Germinal center (tissue), 1 donor: ENCODE data around the gene FAM50A.

Experiments
- DNase-seq: peaks from one replicate; pipeline ENCODE4 v3.0.0; 2012; ENCODE audit warnings: mixed read lengths, low spot score

Gene FAM50A

DNA sequence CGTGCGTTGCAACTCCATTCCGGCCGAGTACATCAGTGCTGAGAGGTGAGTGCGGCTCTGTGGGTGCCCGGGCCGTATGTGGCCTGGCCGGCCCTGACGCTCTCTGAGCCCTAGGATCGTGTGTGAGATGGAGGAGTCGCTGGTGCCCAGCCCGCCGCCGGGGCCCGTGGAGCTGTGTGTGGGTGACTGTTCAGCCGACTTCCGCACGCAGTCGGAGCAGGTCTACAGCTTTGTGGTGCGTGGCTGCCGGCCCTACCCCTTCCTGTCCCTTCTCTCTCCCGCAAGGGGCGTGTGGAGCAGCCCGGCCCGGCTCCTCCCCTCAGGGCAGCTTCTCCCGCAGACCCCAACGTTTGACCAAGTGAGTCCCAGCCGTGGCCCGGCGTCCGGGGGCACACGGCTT, 22.1 kb downstream of the FAM50A start:
- no peak for DNase-seq

DNA sequence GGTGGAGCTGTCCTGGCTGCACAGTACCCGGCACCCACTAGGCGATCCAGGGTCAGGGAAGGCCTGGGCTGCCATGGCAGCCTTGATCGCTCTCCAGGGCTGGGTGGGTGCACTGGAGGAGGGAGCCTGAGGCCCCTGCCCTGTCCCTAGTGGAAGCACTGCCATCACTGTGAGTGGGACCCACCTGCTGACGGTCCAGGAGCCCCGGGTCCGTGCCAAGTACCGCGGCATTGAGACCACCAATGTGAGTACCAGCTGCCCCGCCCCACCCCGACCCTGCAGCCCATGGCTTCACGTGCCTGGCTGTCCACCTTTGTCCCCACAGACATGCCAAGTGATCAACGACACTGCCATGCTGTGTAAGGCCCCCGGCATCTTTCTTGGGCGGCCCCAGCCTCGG, 23.0 kb downstream of the FAM50A start:
- DNase-seq = no peak

DNA sequence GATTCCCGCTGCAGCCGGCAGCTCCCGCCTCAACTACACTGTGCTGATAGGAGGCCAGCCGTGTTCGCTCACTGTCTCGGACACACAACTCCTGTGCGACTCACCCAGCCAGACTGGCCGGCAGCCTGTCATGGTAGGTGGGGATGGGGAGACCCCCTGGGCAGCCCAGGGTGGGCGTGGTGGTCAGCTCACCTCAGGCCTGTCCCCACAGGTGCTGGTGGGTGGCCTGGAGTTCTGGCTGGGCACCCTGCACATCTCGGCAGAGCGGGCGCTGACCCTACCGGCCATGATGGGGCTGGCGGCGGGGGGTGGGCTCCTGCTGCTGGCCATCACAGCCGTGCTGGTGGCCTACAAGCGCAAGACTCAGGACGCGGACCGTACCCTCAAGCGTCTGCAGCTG, 23.6 kb downstream of the FAM50A start:
- no peak for DNase-seq

DNA sequence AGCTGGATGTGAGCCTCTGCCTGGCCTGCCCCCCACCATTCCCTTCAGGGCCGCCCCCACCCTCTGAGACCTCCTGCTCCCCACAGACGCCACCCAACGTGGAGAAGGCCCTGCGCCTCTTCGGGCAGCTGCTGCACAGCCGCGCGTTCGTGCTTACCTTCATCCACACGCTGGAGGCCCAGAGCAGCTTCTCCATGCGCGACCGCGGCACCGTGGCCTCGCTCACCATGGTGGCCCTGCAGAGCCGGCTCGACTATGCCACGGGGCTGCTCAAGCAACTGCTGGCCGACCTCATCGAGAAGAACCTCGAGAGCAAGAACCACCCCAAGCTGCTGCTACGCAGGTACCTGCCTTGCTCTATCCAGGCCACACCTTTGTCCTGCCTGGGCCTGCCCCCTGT, 24.3 kb downstream of the FAM50A start:
- DNase-seq = no peak

DNA sequence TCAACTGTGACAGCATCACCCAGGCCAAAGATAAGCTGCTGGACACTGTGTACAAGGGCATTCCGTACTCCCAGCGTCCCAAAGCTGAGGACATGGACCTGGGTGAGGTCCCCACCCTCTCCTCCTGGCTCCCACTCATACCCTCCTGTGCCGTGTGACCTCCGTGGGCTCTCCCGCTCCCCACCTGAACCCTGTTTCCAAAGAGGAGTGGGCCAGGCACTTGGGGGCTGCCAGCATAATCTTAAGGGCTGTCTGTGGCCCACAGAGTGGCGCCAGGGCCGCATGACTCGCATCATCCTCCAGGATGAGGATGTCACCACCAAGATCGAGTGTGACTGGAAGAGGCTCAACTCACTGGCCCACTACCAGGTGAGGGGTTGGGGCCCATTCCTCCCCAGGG, 25.2 kb downstream of the FAM50A start:
- DNase-seq = no peak

DNA sequence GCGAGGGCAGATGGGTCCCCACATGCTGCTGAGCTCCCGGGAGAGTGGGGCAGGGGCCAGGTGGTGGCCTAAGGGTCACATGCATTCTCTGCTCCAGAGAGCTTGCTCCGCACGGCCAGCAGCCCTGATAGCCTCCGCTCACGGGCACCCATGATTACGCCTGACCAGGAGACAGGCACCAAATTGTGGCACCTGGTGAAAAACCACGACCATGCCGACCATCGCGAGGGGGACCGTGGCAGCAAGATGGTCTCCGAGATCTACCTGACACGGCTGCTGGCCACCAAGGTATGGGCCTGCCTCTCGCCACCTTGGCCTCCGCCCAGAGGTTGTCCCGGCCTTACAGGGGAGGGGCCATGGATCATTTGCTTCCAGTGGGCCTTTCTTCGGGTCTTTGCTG, 25.9 kb downstream of the FAM50A start:
- no peak for DNase-seq

DNA sequence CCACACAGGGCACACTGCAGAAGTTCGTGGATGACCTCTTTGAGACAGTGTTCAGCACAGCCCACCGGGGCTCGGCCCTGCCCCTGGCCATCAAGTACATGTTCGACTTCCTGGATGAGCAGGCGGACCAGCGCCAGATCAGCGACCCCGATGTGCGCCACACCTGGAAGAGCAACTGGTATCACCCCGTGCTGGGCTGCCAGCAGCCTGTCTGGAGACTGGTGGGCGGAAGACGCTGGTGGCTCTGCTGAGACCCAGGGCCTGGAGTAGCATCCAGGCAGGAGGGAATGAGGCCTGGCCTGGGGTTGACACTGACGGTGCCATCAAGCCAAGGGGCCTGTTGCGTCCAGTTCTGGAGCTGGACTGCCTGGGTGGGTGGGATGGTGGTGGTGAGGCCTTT, 26.5 kb downstream of the FAM50A start:
- DNase-seq = no peak

DNA sequence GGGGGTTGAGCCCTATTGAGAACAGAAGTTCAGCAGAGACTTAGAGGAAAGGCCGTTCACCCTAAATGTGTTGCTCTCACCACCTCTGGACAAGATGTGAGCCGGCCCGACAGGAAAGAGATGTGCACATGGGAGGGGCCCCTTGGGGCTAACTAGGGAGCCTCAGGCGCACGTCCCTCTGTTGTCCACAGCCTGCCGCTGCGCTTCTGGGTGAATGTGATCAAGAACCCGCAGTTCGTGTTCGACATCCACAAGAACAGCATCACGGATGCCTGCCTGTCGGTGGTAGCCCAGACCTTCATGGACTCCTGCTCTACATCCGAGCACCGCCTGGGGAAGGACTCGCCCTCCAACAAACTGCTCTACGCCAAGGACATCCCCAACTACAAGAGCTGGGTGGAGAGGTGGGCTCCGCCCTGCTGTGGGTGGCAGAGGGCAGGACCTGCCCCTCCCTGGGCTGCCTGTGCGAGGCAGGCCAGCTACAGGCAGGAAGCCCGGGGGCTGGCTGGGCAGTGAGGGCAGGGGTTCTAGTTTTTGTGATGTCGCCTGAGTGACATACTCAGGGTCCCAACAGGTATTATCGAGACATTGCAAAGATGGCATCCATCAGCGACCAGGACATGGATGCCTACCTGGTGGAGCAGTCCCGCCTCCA, 27.1 kb downstream of the FAM50A start:
- DNase-seq = no peak

DNA sequence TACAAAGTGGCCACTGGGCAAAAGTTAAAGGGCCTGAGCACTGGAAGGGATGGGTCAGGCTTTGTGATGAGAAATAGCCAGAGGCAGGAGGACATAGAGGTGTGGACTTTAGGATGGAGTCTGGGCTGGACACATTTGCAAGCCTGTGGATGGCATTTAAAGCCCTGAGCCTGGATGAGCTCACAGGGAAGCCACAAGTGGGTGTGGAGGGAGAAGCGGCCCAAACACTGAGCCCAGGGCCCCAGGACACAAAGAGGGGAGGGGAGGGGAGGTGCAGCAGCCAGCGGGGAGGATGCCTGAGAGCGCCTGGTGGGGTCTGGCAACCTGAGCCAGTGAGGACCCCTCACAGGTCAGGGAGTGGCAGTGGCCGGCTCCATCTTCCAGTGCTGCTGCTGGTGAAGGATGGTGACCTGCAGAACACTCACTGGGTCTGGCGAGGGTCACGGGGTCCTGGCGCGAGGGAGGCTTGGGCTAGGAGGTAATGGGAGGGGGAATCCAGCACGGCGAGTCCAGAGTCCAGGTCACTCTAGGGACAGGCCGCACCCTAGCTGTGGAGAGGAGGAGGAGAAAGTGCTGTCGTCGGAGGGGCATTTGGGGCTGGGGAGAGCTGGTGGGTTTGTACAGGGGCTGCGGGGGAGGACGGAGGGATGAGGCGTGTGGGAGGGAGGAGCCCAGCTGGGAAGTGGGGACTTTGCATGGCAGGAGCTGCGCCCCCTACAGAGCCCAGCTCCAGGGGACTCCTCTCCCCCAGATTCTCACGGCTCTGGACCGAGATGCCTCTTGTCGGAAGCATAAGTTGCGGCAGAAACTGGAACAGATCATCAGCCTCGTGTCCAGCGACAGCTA, 28.1 kb downstream of the FAM50A start:
- DNase-seq = no peak

DNA sequence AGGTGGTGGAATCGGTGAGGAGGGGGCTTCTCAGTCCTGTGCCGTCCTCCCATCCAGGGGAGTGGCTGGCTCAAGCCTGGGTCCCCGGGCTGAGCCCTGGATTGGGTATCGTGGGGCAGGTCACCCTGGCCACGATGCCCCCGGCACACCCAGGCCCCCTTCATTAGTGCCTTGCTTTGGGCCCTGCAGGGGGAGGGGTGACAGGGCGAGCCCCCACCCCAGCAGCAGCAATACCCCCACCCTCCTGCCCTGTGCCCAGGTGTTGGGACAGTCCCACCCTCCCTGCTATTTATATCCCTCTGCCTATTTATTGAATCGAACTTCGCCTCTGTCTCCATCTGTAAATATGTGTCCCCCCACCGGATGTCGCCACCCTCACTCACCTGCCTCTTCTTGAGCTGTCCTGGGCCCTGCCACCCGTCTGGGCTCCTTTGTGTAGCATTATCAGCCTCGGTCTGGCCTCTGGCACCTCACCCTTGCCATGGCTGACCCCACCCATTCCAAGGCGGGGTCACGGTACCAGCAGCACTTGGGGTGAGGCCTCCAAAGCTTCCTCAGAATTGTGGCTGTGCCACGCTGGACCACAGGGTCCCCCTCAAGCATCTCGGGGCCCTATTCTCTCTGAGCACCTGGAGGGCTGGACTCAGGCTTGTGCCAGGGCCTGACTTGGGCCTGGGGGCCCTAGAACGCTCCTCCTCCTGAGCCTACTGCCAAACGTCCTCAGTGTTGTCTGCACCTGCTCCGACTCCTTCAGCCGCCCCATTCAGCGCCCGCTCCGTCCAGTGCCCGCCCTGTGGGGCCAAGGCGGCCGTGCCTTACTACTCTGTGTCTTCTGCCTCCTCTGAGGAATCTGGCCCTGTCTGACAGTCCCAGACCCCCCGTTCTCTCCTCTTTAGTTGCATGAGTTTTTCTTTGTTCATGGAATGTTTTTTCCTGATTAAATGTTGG, 29.0 kb downstream of the FAM50A start:
- DNase-seq = no peak

DNA sequence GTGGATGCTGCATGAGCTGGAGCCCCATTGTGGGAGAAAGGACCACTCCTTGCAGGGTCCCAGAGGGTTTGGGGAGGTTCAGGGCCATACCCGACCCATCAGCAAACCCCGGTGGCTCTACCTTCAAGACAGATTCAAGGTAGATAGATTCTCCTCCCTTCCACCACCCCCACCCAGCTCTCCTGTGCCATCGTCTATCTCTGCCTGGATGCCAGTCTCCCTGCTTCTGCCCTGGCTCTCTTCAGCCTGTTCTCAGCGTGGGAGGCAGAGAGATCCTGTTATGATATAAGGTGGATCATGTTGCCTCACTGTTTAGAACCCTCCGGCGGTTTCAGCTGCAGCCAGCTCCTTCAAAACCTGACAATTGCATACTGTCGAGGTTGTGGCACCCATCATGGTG, 29.7 kb downstream of the FAM50A start:
- no peak for DNase-seq

DNA sequence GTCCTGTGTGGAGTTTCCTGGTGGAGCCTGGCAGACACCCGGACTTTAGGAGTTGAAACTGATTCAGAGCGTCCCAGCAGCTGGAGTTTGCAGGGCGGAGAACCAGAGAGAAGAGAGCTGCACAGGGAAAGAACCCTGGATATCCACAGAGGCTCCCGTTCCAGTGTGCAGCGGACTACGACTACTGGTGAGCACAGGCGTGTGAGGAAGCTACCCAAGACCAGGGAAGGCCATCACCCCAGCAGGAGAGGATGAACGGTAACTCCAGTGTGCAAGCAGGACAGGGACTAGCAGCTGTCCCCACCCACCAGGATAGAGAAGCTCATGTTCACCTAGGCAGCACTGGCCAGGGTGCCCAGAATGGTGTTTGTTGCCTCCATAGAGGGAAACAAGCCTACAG, 32.9 kb downstream of the FAM50A start:
- DNase-seq = no peak

DNA sequence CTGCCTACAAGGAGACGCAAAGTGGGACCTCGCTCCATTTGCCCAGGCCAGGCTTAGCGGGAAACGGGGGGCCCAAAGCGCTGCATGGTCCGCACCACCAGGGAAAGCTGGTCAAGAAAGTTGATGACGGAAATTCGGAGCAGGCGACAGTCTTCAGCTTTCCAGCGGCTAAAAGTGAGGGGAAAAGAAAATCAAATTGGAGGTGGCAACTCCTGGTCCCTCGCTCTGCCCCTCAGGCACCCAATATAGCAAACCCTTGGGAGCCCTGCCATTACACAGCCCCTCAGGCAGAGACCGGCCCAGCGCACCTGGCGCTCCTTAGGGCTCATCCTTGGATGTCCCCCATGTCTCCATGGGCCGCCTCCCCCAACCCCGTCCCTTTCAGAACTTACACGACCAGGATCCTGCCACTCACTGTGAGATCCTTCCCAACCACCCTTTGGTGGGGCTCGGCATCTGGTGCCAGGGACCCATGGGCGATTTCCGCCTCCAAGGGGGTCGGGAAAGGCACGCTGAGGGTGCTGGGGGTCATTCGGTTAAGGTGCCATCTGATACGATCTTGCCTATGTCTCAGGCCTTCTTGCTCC, 34.0 kb downstream of the FAM50A start:
- DNase-seq = no peak

DNA sequence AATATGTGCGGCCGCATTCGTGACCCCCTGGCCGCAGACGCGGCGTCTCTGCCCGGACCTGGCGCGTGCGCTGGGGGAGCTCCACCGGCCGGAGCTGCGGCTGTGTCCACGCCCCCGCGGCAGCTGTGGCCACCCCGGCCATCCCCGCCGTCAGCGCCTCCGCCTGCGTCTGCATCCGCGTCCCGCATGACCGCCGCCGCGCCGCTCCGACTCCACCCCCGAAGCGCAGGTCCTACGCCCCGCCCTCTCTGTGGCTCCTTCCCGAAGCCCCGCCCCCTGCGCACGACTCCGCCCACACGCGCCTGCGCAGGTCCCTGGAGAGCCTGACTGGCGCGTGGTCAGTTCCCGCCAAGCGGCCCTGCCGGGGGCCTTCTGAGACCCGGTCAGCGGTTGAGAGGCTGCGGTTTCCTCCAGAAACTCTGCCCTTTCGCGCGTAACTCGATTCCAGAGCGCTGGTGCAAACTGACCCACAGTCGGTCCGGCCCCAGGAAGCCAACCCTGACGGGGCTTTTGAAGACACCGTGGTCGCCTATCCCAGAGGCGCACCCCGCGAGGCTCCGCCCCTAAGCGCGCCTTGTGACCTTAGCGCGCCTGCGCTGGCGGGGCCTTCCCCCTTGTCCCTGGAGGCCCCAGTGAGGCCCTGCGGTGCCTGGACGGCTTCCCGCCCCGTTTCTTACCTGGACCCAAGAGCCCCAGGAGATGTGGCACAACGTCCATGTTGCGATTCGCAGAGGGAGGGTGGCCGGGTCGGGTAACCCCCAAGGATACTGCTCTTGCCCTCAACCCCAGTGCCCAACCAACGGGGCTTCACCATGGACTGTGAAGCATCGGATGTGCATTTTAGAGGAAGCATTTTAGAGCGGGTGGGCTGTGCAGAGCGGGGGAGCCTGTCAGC, 35.0 kb downstream of the FAM50A start, which contains the start of gene LAGE3:
Gene LAGE3 (minus strand): TSS at position 554 of the 895 bp plus-strand sequence. CDS start 366 bp downstream, at position 188.
- DNase-seq = peak; percentile 88

DNA sequence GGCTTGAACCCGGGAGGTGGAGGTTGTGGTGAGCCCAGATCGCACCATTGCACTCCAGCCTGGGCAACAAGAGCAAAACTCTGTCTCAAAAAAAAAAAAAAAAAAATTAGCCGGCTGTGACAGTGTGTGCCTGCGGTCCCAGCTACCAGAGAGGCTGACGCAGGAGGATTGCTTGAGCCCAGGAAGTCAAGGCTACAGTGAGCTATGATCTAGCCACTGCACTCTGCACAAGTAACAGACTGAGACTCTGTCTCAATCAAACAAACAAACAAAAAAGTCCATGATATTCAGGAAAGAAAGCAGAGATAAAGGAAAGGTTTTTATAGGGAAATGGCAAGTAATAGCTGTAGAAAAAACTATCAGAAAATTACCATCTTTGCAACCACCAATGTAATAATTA, 37.3 kb downstream of the FAM50A start:
- no peak for DNase-seq

DNA sequence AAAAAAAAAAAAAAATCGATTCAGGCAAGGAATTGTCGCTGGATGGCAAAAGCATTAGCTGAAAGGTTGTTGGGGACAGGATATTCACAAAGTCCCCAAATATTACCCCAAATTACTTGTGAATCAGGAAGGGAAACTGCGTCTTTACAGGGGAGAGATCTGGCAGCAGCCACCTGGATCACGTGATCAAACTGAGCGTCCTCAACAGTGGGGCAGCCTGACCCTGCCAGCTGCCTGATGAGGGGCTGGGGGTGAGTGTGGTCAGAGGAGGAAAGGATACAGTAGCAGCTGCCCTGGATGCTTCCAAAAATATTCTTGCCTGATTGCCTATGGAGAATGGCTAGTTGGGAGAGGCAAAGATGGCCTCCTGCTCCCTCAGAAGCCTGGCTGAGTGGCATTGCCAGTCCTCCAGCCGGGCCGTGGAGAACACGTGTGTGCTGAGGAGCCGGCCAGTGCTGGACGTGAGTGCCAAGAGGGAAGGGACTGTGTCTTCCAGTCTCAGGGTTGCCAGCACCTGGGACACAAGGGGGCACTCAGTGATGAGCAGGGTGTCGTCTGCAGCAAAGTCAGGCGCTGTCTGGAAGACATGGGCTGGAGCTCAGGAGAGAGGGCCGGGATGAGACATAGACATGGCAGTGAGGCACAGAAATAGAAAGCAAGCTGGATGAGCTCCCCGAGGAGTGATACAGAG, 38.1 kb downstream of the FAM50A start:
- no peak for DNase-seq

DNA sequence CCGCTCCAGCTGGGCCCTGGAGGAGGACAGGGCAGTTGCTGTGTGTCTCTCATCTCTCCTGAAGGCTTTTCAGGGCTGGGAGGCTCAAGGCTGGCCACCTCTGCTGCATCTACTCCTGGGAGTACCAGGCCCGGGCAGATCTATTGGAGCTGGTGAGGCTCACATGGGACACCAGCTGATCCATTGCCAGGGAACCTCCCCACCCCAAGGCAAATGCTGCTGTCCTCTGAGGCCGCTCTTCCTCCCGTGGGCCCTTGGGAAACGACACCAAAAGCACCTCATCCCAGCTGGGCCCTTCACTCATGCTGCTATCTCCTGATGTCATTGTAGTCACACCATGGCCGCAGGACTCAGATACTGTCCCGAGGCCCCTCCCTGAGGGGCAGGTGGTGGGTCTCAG, 38.8 kb downstream of the FAM50A start:
- no peak for DNase-seq

DNA sequence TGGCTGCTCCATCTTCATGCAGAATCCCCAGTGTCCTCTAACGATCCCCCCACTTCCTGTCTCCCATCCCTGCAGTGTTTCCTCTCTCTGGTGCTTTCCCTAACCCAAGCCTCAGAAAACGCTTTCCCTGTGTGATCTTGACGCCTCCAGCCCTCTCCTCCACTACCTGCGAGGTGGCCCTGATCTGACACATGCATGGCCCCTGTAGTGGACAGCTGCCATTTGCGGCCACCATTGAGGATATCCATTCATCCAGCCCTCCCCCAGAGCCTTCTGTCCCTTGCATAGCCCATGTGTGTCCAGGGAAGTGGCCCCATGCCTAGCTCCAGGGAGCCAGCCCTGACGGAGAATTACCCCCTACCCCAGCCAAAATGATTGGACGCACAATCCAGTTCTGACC, 39.4 kb downstream of the FAM50A start:
- no peak for DNase-seq

DNA sequence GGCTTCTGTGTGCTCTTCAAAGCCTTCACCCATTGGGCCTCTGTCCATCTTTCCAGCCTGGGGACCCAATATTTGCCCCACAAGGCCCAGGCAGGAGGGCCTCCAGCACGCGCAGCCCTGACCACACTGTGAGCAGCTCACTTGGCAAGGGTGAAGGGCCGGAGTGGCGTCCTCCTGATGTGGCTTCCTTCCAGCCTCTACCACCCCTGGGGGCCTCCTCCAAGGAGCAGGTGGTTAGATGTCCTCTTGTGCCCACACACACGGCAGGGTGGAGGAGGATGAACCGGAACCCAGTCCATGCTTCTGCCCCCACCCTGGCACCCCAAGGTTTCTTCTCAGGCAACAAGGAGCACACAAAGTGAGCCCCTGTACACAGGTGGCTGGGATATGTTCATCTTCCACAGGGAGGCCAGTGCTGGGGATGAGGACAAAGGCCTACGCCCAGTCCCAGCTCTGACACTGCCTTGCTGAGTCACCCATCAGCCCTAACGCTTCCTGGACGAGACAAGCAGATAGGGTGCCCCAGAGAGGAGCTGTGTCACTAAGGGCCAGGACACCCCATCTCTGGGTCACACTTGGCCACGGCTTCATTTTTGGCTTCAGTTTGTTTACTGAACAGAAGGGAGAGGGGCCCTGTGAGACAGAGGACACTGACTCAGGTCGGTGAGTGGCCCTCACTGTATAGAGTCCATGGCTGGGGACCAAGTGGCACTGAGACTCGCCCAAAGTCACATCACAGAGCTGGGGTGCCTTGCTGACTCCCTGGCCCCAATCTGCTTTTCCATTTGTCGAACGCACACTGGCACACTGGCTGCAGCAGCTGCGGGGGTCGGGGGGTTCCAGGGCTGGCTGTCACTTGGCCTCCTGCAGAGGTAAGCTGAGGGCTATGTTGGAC, 40.6 kb downstream of the FAM50A start:
- DNase-seq = no peak
